Measurements from ENCODE around the gene MTUS2.

Gene MTUS2

GRCh38 chr13:29402166-29402636 is 582.1 kb downstream of the MTUS2 start:
- peak; percentile 7 for DNase-seq (ENCODE audit: low spot score)

- DNase-seq (ENCODE audit: low spot score), result no peak
These were observed 585.3 kb downstream of the MTUS2 start for GRCh38 chr13:29405401-29405800.

- DNase-seq (ENCODE audit: low spot score), result no peak
These were observed 591.3 kb downstream of the MTUS2 start for GRCh38 chr13:29411481-29411880.

GRCh38 chr13:29418026-29418425 is 597.9 kb downstream of the MTUS2 start:
- no peak for DNase-seq (ENCODE audit: low spot score)

- no peak for DNase-seq (ENCODE audit: low spot score)
These were observed 601.0 kb downstream of the MTUS2 start for GRCh38 chr13:29421118-29421517.

- DNase-seq (ENCODE audit: low spot score), result no peak
These were observed 601.9 kb downstream of the MTUS2 start for GRCh38 chr13:29422015-29422414.

- no peak for DNase-seq (ENCODE audit: low spot score)
These were observed 602.9 kb downstream of the MTUS2 start for GRCh38 chr13:29423050-29423449.

GRCh38 chr13:29427937-29428309 is 607.8 kb downstream of the MTUS2 start:
- no peak for DNase-seq (ENCODE audit: low spot score)

- no peak for DNase-seq (ENCODE audit: low spot score)
These were observed 608.4 kb downstream of the MTUS2 start for GRCh38 chr13:29428310-29429181.

- no peak for DNase-seq (ENCODE audit: low spot score)
These were observed 609.3 kb downstream of the MTUS2 start for GRCh38 chr13:29429286-29429900.

GRCh38 chr13:29434217-29434945 is 614.2 kb downstream of the MTUS2 start:
- no peak for DNase-seq (ENCODE audit: low spot score)

GRCh38 chr13:29435125-29435911 is 615.2 kb downstream of the MTUS2 start:
- no peak for DNase-seq (ENCODE audit: low spot score)

- no peak for DNase-seq (ENCODE audit: low spot score)
These were observed 616.2 kb downstream of the MTUS2 start for GRCh38 chr13:29436291-29436690.

- DNase-seq (ENCODE audit: low spot score), result no peak
These were observed 616.7 kb downstream of the MTUS2 start for GRCh38 chr13:29436721-29437280.

GRCh38 chr13:29438769-29439168 is 618.6 kb downstream of the MTUS2 start:
- DNase-seq (ENCODE audit: low spot score), result no peak

GRCh38 chr13:29439601-29440388 is 619.7 kb downstream of the MTUS2 start:
- DNase-seq (ENCODE audit: low spot score), result no peak

- no peak for DNase-seq (ENCODE audit: low spot score)
These were observed 621.2 kb downstream of the MTUS2 start for GRCh38 chr13:29441306-29441705.

GRCh38 chr13:29446016-29446415 is 625.9 kb downstream of the MTUS2 start:
- no peak for DNase-seq (ENCODE audit: low spot score)

GRCh38 chr13:29448174-29448573 is 628.0 kb downstream of the MTUS2 start:
- DNase-seq (ENCODE audit: low spot score), result no peak

GRCh38 chr13:29449726-29450125 is 629.6 kb downstream of the MTUS2 start:
- DNase-seq (ENCODE audit: low spot score), result no peak

GRCh38 chr13:29451976-29452375 is 631.8 kb downstream of the MTUS2 start:
- DNase-seq (ENCODE audit: low spot score), result no peak
